HG02938 (cell line): ENCODE data around the gene PGAP6.
A peak's percentile ranks its signal among the peaks of the same experiment; 100 is the strongest.
"Not testable (repeated sequence)": the region's sequence is repeated elsewhere in the genome, so short reads cannot be mapped to it uniquely, and the experiment has no call there.

Experiments
- ATAC-seq: cut with Tn5 transposase; IDR thresholded peaks from one replicate; pipeline ENCODE4 v1.9.1; 2021; ENCODE audit warnings: mild to moderate bottlenecking, moderate library complexity; ENCODE audit not compliant: unreplicated experiment

Gene PGAP6

GRCh38 chr16:404971-405486 is 23.3 kb upstream of the PGAP6 start:
- ATAC-seq = no peak

GRCh38 chr16:401468-402348 is 19.9 kb upstream of the PGAP6 start, which contains the start of gene DECR2:
Gene DECR2, plus strand, starts transcription at chr16:401885. Its CDS starts 79 bp downstream, at chr16:401964.
- ATAC-seq = peak; percentile 54

DNA sequence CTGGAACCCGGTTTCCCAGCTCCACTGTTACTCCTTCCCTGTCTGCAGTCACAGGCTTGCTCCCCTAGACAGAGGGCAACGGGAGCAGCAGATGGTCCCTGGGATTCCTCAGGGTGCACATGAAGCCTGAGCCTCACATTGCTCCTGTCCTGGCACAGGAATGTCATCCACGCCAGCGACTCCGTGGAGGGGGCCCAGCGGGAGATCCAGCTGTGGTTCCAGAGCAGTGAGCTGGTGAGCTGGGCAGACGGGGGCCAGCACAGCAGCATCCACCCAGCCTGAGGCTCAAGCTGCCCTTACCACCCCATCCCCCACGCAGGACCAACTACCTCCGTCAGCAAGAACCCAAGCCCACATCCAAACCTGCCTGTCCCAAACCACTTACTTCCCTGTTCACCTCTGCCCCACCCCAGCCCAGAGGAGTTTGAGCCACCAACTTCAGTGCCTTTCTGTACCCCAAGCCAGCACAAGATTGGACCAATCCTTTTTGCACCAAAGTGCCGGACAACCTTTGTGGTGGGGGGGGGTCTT is 18.3 kb upstream of the PGAP6 start:
- no peak for ATAC-seq

GRCh38 chr16:399340-400019 is 17.7 kb upstream of the PGAP6 start:
- ATAC-seq = no peak

DNA sequence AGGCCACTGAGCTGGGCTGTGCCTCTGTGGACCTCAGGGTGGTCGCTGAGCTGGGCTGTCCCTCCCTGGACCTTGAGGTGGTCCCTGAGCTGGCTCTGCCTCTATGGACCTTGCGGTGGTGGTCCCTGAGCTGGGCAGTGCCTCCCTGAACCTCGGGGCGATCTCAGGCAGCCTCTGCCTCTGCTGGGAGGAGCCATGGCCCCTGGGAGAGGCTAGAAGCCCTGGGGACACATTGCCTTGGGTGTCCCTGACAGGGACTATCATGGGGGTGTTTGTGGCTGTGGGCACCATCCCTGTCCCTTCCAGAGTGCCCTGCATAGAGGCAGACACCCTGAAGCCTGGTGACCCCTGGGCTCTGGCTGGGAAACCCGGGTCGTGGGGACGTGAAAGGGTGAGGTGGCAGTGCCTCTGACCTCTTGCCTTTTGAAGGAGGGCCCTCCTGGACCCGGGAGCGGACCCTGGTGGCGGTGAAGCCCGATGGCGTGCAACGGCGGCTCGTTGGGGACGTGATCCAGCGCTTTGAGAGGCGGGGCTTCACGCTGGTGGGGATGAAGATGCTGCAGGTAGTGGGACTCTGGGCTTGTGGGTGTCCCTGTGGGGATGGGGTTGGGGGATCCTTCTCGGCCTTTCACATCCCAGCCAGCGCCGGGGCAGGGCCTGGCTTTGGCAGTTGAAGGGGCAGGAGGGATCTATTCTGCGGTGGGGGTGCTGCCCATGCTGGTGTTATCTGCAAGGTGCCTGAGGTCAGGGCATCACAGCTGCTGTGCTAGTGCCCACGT is 17.0 kb upstream of the PGAP6 start:
- ATAC-seq = no peak

DNA sequence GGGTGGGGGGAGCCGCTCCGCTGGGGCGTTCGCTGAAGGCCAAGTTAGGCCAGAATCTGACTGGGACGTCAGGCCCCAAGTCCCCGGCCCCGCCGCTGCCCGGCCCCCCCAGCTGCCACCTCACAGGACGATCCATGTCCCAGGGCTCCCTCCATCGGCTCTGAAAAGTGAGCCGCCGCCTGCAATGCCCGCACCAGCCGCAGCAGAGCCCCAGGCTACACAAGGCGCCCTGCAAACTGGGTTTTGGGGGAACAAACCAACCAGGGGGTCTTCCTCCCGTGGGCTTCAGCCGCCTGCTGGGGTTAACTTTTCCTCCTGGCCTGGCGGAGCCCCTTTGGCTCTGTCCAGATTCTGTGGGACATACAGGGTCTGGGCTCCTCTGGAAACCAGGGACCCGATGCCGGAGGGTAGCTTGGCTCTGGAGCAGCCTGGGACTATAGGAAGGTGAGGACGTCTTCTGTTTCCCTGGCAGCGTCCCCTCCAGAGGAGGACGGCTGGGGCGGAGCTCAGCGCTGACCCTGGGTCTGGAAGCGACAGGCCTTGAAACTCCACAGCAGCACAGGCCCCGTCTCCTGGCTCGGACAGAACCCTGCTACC is 16.1 kb upstream of the PGAP6 start:
- ATAC-seq = no peak

DNA sequence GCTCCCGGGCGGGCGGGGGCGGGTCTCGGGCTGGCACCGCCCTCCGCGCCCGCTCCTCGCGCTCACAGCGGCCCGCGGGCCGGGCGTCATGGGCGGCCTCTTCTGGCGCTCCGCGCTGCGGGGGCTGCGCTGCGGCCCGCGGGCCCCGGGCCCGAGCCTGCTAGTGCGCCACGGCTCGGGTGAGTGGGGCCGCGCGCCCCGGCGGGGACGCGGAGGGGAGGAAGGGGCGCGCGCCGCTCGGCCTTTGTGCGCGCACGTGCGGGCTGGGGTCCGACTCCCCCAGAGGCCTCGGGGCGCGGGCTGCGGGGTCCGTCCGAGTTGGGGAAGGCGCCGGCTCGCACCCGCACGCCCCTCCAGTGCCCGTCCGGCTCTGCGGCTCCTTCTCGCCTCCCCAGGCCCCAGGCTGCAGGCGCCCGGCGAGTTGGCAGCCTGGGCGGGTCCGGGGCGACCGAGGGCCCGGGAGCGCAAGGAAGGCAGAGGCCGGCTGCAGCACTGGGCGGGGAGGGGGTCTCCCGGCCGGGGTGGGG is 15.4 kb upstream of the PGAP6 start, which contains the start of gene NME4:
TSS of gene NME4 (plus strand) at position 65 of the 527 bp plus-strand sequence. CDS start at position 89, 24 bp downstream.
- no peak for ATAC-seq

DNA sequence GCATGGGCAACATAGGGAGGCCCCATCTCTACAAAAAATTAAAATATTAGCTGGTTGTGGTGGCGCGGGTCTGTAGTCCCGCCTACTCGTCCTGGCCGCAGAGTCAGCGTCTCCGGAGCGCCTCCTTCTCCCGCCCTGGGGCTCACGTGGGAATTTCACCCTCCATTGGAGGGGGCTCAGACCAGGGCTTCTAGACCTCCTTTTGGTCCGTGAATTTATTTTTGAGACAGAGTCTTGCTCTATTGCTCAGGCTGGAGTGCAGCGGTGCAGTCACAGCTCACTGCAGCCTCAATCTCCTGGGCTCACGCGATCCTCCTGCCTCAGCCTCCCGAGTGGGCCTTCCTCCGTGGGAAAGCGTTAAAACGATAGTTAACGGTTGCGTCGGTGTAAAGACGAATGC is 14.8 kb upstream of the PGAP6 start:
- ATAC-seq = no peak

DNA sequence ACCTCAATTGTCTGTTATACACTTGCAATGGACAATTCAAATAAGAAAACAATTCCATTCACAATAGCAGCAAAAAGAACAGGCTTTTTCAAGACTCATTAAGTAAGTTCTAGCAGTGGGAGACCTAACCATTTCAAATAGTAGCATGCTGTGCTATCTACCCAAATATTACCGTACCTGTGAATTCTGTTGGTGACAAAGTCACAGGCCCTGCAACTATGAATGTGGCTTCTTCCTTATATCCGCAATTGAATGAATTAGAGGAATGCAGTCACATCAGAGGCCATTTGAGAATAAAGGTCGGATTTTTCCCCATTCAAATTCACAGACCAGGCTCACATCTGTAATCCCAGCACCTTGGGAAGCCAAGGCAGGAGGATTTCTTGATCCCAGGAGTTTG is 14.4 kb upstream of the PGAP6 start:
- no peak for ATAC-seq

DNA sequence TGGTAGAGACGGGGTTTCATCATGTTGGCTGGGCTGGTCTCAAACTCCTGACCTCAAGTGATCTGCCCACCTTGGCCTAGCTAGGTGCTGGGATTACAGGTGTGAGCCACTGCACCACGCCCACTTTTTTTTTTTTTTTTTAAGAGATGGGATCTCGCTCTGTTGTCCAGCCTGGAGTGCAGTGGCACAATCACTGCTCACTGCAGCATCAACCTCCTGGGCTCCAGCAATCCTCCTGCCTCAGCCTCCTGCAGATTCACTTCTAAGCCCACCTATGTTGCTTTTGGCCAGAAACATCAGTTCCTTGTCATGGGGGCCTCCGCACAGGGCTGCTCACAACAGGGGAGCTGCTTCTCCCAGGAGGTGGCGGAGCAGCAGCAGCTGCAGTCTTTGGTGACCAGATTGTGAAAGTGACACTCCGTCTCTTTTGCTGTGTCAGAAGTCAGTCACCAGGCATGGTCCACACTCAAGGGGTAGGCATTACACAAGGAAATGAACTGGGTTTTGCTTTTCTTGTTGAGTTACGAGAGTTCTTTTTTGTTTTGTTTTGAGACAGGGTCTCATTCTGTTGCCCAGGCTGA is 10.8 kb upstream of the PGAP6 start:
- no peak for ATAC-seq

GRCh38 chr16:391885-392335 is 10.1 kb upstream of the PGAP6 start:
- no peak for ATAC-seq

DNA sequence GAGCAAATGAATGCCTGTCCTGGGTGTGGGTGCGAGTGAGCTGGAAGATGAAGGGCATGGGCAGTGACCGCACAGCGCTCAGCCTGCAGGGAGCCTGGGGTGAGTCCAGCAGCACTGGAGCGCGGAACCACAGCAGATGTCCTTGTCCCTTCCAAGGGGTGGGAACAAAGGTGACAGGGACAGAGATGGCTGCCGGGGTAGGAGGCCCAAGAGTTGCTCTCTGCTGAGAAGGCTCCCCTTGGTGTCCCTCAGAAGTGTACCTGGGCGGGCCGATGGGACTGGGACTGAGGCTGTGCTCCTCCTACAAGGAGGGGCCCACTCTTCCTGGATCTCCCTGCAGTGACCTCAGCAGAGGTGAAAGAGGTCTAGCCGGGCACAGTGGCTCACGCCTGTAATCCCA is 7.6 kb upstream of the PGAP6 start:
- ATAC-seq = no peak

- ATAC-seq = not testable (repeated sequence)
Measured at GRCh38 chr16:387761-388666, 6.2 kb upstream of the PGAP6 start.

DNA sequence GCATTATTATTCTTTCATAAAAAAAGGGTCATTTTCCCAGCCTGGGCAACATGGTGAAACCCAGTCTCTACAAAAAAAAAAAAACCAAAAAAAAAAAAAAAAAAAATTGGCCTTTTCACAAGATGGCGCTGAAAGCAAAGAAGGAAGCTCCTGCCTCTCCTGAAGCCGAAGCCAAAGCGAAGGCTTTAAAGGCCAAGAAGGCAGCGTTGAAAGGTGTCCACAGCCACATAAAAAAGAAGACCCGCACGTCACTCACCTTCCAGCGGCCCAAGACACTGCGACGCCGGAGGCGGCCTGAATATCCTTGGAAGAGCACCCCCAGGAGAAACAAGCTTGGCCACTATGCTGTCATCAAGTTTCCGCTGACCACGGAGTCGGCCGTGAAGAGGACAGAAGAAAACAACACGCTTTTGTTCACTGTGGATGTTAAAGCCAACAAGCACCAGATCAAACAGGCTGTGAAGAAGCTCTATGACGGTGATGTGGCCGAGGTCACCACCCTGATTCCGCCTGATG is 4.9 kb upstream of the PGAP6 start:
- ATAC-seq = no peak

DNA sequence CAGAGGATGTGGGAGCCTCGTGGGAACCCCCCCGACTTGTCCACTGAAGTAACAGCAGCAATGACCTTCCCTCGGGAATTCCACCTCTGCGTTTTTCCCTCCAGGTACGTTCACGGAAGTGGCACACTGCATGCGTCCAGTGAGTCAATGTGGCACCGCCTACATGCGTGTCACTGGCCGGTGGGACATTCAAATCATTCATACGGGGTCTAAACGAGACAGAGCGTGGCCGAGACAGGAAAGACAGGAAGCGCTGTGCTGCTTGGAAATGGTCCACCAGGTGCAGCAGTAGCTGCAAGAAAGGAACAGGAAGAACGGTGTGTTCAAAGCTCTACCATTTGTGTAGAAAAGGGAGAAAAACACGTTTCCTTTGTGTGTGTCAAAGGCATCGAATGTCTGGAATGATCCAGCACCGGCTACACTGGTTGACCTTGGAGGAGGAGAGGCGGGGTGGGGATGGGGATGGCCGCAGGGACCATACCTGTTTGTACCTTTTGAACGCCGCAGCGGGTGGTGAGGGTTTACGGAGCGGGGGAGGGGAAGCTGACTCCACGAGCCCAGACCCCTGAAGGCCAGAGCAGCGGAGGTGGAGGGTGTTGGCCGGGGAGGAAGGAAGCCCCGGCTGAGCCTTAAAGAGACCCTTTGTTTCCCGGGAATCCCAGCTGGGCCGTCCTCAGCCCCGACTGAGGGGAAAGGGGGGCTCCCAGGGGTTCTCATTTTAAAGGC is 1.7 kb upstream of the PGAP6 start:
- no peak for ATAC-seq

DNA sequence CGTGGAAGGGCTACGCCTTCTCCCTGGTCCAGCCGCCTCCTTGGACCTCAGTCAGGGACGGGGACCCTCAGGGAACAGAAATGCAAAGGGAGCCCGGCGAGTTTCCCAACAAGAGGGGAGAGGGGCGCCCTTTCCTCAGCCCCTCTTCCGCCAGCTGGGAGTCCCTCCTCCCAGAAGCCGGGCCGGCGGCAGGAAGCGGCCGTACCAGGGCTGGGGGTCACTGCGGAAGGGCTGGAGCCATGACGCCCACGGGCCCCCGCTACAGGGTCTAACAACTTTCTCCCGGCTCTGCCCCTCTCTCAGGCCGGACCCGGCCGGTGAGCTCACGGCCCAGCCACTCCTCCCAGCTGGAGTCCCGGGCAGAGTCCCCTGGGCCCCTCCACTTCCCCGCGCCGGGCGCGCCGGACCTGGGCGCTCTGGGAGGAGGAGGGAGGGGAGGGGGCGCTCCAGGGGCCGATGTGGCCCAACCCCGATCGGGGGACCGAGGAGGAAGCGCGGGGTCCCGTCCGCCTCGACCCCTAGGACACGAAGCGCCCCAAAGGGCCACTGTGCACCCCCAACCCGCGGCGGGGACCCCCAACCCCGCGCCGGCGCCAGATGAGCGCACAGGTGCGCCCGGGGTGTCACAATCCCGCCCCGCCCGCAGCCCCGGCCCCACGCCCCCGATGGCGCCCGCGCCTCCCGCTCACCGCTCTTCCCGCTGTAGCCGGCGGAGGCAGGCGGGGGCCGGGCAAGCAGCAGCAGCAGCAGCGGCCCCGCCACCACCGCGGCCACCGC is 578 bp downstream of the PGAP6 start:
- ATAC-seq = no peak

- ATAC-seq = no peak
Measured at GRCh38 chr16:380762-381011, 1.1 kb downstream of the PGAP6 start.
